Choroid plexus epithelial cell (primary cell): ENCODE data around the gene KIFC3.

Experiments used
- DNase-seq: peaks from one replicate; pipeline ENCODE4 v3.0.0-alpha.2; 2010; ENCODE audit warnings: low read depth
- H3K4me3 ChIP-seq: 2 replicates; pipeline ENCODE4 v1.5.1; 2011; ENCODE audit warnings: low read depth, mild to moderate bottlenecking, control low read depth, low read length, moderate library complexity
- CTCF ChIP-seq: conservative IDR thresholded peaks from 2 replicates; pipeline ENCODE4 v1.5.1; 2011; ENCODE audit warnings: low read depth, mild to moderate bottlenecking, control low read depth, inconsistent platforms, low read length, moderate library complexity

KIFC3 gene

GRCh38 chr16:57709663-57710062 lies 92.6 kb downstream of the KIFC3 start:
- TF ChIP-seq CTCF: no peak
- no peak for DNase-seq
- no peak overlapping the region for H3K4me3 ChIP-seq
